H1 (cell line): Measurements from ENCODE around the gene AIG1. TPM values are rescaled to one million over a fixed set of nuclear protein-coding genes. Genes with fewer than 3 reads are reported as not detected.

Experiments used
- CTCF ChIA-PET: fragments of 300-600 bp; sonication (Branson Sonifier 250); formaldehyde crosslinking; loops from one replicate; lab custom pipeline; 2021; ENCODE audit not compliant: partially characterized antibody; lab: Charles Lee
- POLR2A ChIA-PET: fragments of 300-600 bp; sonication (Branson Sonifier 250); formaldehyde crosslinking; loops from one replicate; lab custom pipeline; 2021; ENCODE audit warnings: inconsistent platforms; ENCODE audit not compliant: partially characterized antibody; lab: Charles Lee
- DNase-seq, 2 experiments: peaks; one replicate each; pipeline versions ENCODE4 v3.0.0 to v3.0.0-alpha.2; 2010 to 2022; ENCODE audit warnings: low spot score in 2 of 2, low read depth in 1 of 2, mixed read lengths in 1 of 2
- FAIRE-seq: peaks from 2 replicates; lab custom pipeline; 2011; peaks lifted over from hg19 to GRCh38; lab: Jason Lieb, UNC
- H2AFZ ChIP-seq: 2 replicates; pipeline ENCODE4 v1.8.1; 2012; ENCODE audit warnings: low read length, inconsistent platforms
- H2AK5ac ChIP-seq: 2 replicates; pipeline ENCODE4 v1.6.1; 2013; ENCODE audit warnings: low read depth, low read length
- H2BK120ac ChIP-seq: replicated peaks from 2 replicates; pipeline ENCODE3; 2013; ENCODE audit warnings: low read depth, low read length, inconsistent platforms
- H2BK12ac ChIP-seq: 2 replicates; pipeline ENCODE4 v1.6.1; 2013; ENCODE audit warnings: low read depth, low read length
- H2BK15ac ChIP-seq: 2 replicates; pipeline ENCODE4 v1.6.1; 2013; ENCODE audit warnings: low read length
- H2BK20ac ChIP-seq: 2 replicates; pipeline ENCODE4 v1.6.1; 2013; ENCODE audit warnings: low read length
- H2BK5ac ChIP-seq: 2 replicates; pipeline ENCODE4 v1.6.1; 2013; ENCODE audit warnings: low read depth, low read length
- H3K14ac ChIP-seq: 2 replicates; pipeline ENCODE4 v1.6.1; 2013; ENCODE audit warnings: inconsistent platforms; ENCODE audit not compliant: insufficient read length
- H3K18ac ChIP-seq: 2 replicates; pipeline ENCODE4 v1.6.1; 2013; ENCODE audit warnings: low read length; ENCODE audit errors: extremely low read depth
- H3K23ac ChIP-seq: 2 replicates; pipeline ENCODE4 v1.6.1; 2013; ENCODE audit warnings: inconsistent platforms; ENCODE audit not compliant: insufficient read length
- H3K23me2 ChIP-seq: 2 replicates; pipeline ENCODE4 v1.6.1; 2013; ENCODE audit warnings: low read depth, low read length
- H3K27ac ChIP-seq: 2 replicates; pipeline ENCODE4 v1.6.1; 2011; ENCODE audit warnings: low read depth, low read length, inconsistent platforms
- H3K27me3 ChIP-seq, 4 experiments: replicated peaks in 1 of 4; 1 replicate in 1 of 4; 2 replicates in 3 of 4; pipeline versions ENCODE4 v1.6.1 to v1.8.1; 2011 to 2013; ENCODE audit warnings: low read length in 3 of 4, mild to moderate bottlenecking in 3 of 4, inconsistent platforms in 2 of 4, mixed read lengths in 2 of 4, moderate library complexity in 1 of 4; ENCODE audit not compliant: control insufficient read depth in 3 of 4, insufficient read depth in 3 of 4; ENCODE audit errors: extremely low read depth in 1 of 4
- H3K36me3 ChIP-seq, 4 experiments: 2 replicates each; pipeline versions ENCODE4 v1.6.1 to v1.8.1; 2011 to 2013; ENCODE audit warnings: mild to moderate bottlenecking in 4 of 4, low read length in 3 of 4, moderate library complexity in 2 of 4, control low read depth in 1 of 4, inconsistent platforms in 1 of 4; ENCODE audit not compliant: insufficient read depth in 4 of 4, control insufficient read depth in 2 of 4
- H3K4ac ChIP-seq: replicated peaks from 2 replicates; pipeline ENCODE3; 2013; ENCODE audit warnings: low read length, low read depth, mixed read lengths, inconsistent platforms; ENCODE audit not compliant: insufficient read length
- H3K4me1 ChIP-seq, 4 experiments: replicated peaks in 1 of 4; 1 replicate in 1 of 4; 2 replicates in 3 of 4; pipeline versions ENCODE4 v1.6.1 to v1.8.1; 2011 to 2013; ENCODE audit warnings: low read length in 3 of 4, inconsistent platforms in 2 of 4, mixed read lengths in 1 of 4; ENCODE audit not compliant: insufficient read depth in 4 of 4, control insufficient read depth in 3 of 4
- H3K4me2 ChIP-seq, 2 experiments: 2 replicates each; pipeline versions ENCODE4 v1.6.1 to v1.8.1; 2011 to 2013; ENCODE audit warnings: low read depth in 2 of 2, low read length in 2 of 2, control low read depth in 1 of 2, inconsistent platforms in 1 of 2, mild to moderate bottlenecking in 1 of 2; ENCODE audit not compliant: insufficient read depth in 1 of 2
- H3K4me3 ChIP-seq, 4 experiments: fragments of 200-600, 300-600 bp in 1 of 4; sonication (generic), shearing (Covaris generic), sonication (Bioruptor Twin) in 1 of 4; 2 replicates each; pipeline versions ENCODE4 v1.5.1 to v1.8.1; 2011 to 2016; ENCODE audit warnings: low read length in 4 of 4, low read depth in 3 of 4, control low read depth in 2 of 4, inconsistent platforms in 2 of 4, mild to moderate bottlenecking in 2 of 4, mixed read lengths in 1 of 4, moderate library complexity in 1 of 4; ENCODE audit not compliant: insufficient read depth in 2 of 4; ENCODE audit errors: extremely low read depth in 1 of 4
- H3K56ac ChIP-seq: replicated peaks from 2 replicates; pipeline ENCODE3; 2013; ENCODE audit warnings: low read depth, mild to moderate bottlenecking, mixed read lengths, low read length, inconsistent platforms; ENCODE audit not compliant: insufficient read length
- H3K79me1 ChIP-seq: 2 replicates; pipeline ENCODE4 v1.6.1; 2013; ENCODE audit warnings: low read depth, low read length, control low read depth
- H3K79me2 ChIP-seq, 2 experiments: 2 replicates each; pipeline versions ENCODE4 v1.6.1 to v1.8.1; 2012 to 2013; ENCODE audit warnings: low read length in 2 of 2, mild to moderate bottlenecking in 2 of 2, inconsistent platforms in 1 of 2; ENCODE audit not compliant: insufficient read depth in 2 of 2, control insufficient read depth in 1 of 2
- H3K9ac ChIP-seq, 4 experiments: replicated peaks in 1 of 4; 1 replicate in 1 of 4; 2 replicates in 3 of 4; pipeline versions ENCODE4 v1.6.1 to v1.8.1; 2011 to 2013; ENCODE audit warnings: low read depth in 3 of 4, low read length in 3 of 4, control low read depth in 2 of 4, mild to moderate bottlenecking in 2 of 4, moderate library complexity in 2 of 4, inconsistent platforms in 1 of 4; ENCODE audit errors: extremely low read depth in 1 of 4
- H3K9me3 ChIP-seq, 2 experiments: 2 replicates each; pipeline versions ENCODE4 v1.6.1 to v1.8.1; 2012 to 2013; ENCODE audit warnings: mild to moderate bottlenecking in 2 of 2, moderate library complexity in 2 of 2, control low read depth in 1 of 2, inconsistent platforms in 1 of 2, low read depth in 1 of 2, low read length in 1 of 2, mixed read lengths in 1 of 2; ENCODE audit not compliant: insufficient read depth in 2 of 2
- H4K20me1 ChIP-seq, 2 experiments: replicated peaks in 1 of 2; 2 replicates each; pipeline versions ENCODE3 to v1.8.1; 2011 to 2013; ENCODE audit warnings: inconsistent platforms in 2 of 2, low read length in 2 of 2, mild to moderate bottlenecking in 1 of 2; ENCODE audit not compliant: insufficient read depth in 2 of 2, control insufficient read depth in 1 of 2
- H4K5ac ChIP-seq: 2 replicates; pipeline ENCODE4 v1.6.1; 2013; ENCODE audit warnings: low read length, low read depth, mixed read lengths, inconsistent platforms; ENCODE audit not compliant: insufficient read length
- H4K8ac ChIP-seq: 2 replicates; pipeline ENCODE4 v1.8.0; 2013; ENCODE audit warnings: mild to moderate bottlenecking, moderate library complexity, low read length, inconsistent platforms; ENCODE audit not compliant: insufficient read depth; ENCODE audit errors: extremely low read depth
- H4K91ac ChIP-seq: replicated peaks from 2 replicates; pipeline ENCODE3; 2013; ENCODE audit warnings: low read length, mixed read lengths, inconsistent platforms; ENCODE audit not compliant: insufficient read length
- CREB1 ChIP-seq: IDR thresholded peaks from 2 replicates; pipeline ENCODE4 v1.6.1; 2012; ENCODE audit warnings: inconsistent platforms
- CTBP2 ChIP-seq: IDR thresholded peaks from 2 replicates; pipeline ENCODE4 v1.7.0; 2011; ENCODE audit warnings: borderline replicate concordance, mild to moderate bottlenecking, moderate library complexity, mixed read lengths, low read length; ENCODE audit not compliant: insufficient read depth, insufficient read length
- EP300 ChIP-seq, 2 experiments: IDR thresholded peaks; 1 replicate in 1 of 2; 2 replicates in 1 of 2; pipeline ENCODE4 v1.6.1; 2011 to 2012; ENCODE audit warnings: low read depth in 2 of 2, low read length in 2 of 2, mild to moderate bottlenecking in 2 of 2, borderline replicate concordance in 1 of 2, inconsistent platforms in 1 of 2, moderate library complexity in 1 of 2
- GTF2F1 ChIP-seq: IDR thresholded peaks from 2 replicates; pipeline ENCODE4 v1.6.1; 2012; ENCODE audit warnings: low read depth, low read length, improper control_type of control experiment, borderline replicate concordance
- HDAC6 ChIP-seq: IDR thresholded peaks from one replicate; pipeline ENCODE4 v1.7.1; 2012; ENCODE audit warnings: low read depth, mild to moderate bottlenecking, inconsistent platforms, low read length, moderate library complexity
- POLR2A ChIP-seq, 2 experiments: IDR thresholded peaks; 1 replicate in 1 of 2; 2 replicates in 1 of 2; pipeline ENCODE4 v1.6.1; 2011; ENCODE audit warnings: low read depth in 2 of 2, low read length in 2 of 2, mild to moderate bottlenecking in 2 of 2; ENCODE audit errors: control extremely low read depth in 1 of 2
- RBBP5 ChIP-seq: IDR thresholded peaks from 2 replicates; pipeline ENCODE4 v1.7.1; 2012; ENCODE audit warnings: low read depth, mild to moderate bottlenecking, inconsistent platforms, low read length, moderate library complexity, borderline replicate concordance
- SRF ChIP-seq: IDR thresholded peaks from 2 replicates; pipeline ENCODE4 v1.6.1; 2011; ENCODE audit warnings: mild to moderate bottlenecking, low read depth, low read length, moderate library complexity
- TAF1 ChIP-seq: IDR thresholded peaks from 2 replicates; pipeline ENCODE4 v1.6.1; 2011; ENCODE audit warnings: mild to moderate bottlenecking, low read depth, low read length
- TCF12 ChIP-seq: IDR thresholded peaks from 2 replicates; pipeline ENCODE4 v1.6.1; 2011; ENCODE audit warnings: low read depth, mild to moderate bottlenecking, low read length
- ZNF274 ChIP-seq: IDR thresholded peaks from 2 replicates; pipeline ENCODE4 v1.7.0; 2012; ENCODE audit warnings: low read length, borderline replicate concordance; ENCODE audit errors: extremely low read depth
- WGBS, 2 experiments: shearing (Covaris generic) in 1 of 2; methylation state at CpG; one replicate each; pipeline versions ENCODE4 v1.1.6 to v1.1.7; 2013 to 2015; ENCODE audit warnings: low lambda C conversion rate in 2 of 2, mixed read lengths in 2 of 2, inconsistent platforms in 1 of 2, low coverage in 1 of 2, missing lambda C conversion rate in 1 of 2; ENCODE audit not compliant: insufficient replicate concordance in 2 of 2, insufficient coverage in 1 of 2, insufficient read length in 1 of 2; ENCODE audit errors: extremely low coverage in 1 of 2, missing lambda C conversion rate in 1 of 2; 5-methylcytosine and 5-hydroxymethylcytosine counted together
- polyA plus RNA-seq, 7 experiments: library from polyadenylated mRNA; depleted of rRNA in 3 of 7; stranded (reverse) in 5 of 7; unstranded in 2 of 7; fragments of >200 nt in 5 of 7; fragments of 200-250 nt in 2 of 7; gene quantifications; 1 replicate in 5 of 7; 2 replicates in 1 of 7; 4 replicates in 1 of 7; pipeline versions ENCODE4 v1.2.1 to v1.2.3, GENCODE V29; 2011 to 2013; ENCODE audit warnings: missing spikeins in 2 of 7, mixed read lengths in 2 of 7
- total RNA-seq: library from RNA; stranded (reverse); fragmentation: NEBNext Ultra II Directional; extraction: Animal tissue kit (Norgen Biotek cat#: 25700); gene quantifications from 2 replicates; pipeline ENCODE4 v1.2.1, GENCODE V29; 2021

AIG1 gene
- total and polyA plus RNA-seq, 2 of the 8 experiments (the other 6 are each of a cell fraction or from before 2014, with no cell fraction given) = 56.6 to 58.4 TPM

DNA sequence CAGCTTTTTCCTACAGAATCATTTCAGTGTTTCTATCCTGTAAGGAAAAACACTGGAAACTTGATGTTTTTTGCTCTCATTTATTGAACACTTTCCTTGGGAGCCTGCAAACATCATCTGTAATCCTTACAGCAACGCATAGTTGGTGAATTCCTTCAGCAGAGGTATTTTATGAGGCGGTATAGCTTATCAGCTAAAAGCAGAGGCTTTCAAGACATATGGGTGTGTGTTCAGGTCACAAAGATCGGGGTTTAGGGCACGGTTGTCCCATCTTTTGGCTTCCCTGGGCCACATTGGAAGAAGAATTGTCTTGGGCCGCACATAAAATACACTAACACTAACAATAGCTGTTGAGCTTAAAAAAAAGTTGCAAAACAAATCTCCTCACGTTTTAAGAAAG, 185.0 kb downstream of the AIG1 start:
- Histone ChIP-seq H2AFZ (no peak overlapping the region), H3K9me3 (no peaks in the 10 kb centered on the region), H2AK5ac (no peak overlapping the region), H3K4me3 (no peak overlapping the region), H3K79me1 (no peaks in the 10 kb centered on the region), H3K4me2 (no peak overlapping the region), H3K56ac (no peak overlapping the region), H4K8ac (no peak overlapping the region), H2BK5ac (no peak overlapping the region), H2BK120ac (no peak overlapping the region), H4K20me1 (no peaks in the 10 kb centered on the region), H3K23me2 (no peaks in the 10 kb centered on the region), H3K14ac (no peak overlapping the region), H2BK12ac (no peak overlapping the region), H3K27ac (no peak overlapping the region), H2BK20ac (no peak overlapping the region), H3K9ac (no peak overlapping the region), H4K5ac (no peak overlapping the region), H4K91ac (no peak overlapping the region), H3K27me3 (no peaks in the 10 kb centered on the region), H3K36me3 (no peaks in the 10 kb centered on the region; a peak in 1 of 8 replicates), H3K18ac (no peak overlapping the region), H2BK15ac (no peak overlapping the region), H3K4me1 (no peaks in the 10 kb centered on the region), H3K23ac (no peak overlapping the region), H3K4ac (no peak overlapping the region), H3K79me2 (no peaks in the 10 kb centered on the region)
- 89% methylated on average over 6 of the region's 6 CpGs; no CpG with 5 or more reads in 1 of the 2 experiments for WGBS, 2 experiments
- CTCF ChIA-PET = interaction anchor here (1.1 to 1.6 kb wide), 5 partner anchors 13 to 182 kb away, joined by 3 to 5 read pairs (median 4); no protein-coding TSS in a partner anchor
- FAIRE-seq = no peak
- POLR2A ChIA-PET = no interaction called here
- TF ChIP-seq HDAC6 = no peak
- no peak for TF ChIP-seq RBBP5
- no peak for TF ChIP-seq CREB1
- no peak for TF ChIP-seq TCF12
- no peak for TF ChIP-seq POLR2A (IDR thresholded peaks at IDR 0.05; ENCODE audit: control extremely low read depth in 1 of 2, low read depth in 2 of 2, low read length in 2 of 2)
- no peak for TF ChIP-seq SRF
- no peak for TF ChIP-seq ZNF274
- no peak for TF ChIP-seq GTF2F1
- no peak for TF ChIP-seq TAF1
- TF ChIP-seq EP300 (IDR thresholded peaks at IDR 0.05; ENCODE audit: borderline replicate concordance in 1 of 2, low read depth in 2 of 2, low read length in 2 of 2) = no peak
- TF ChIP-seq CTBP2 = no peak
- DNase-seq = no peak
